ENCODE data around the gene ARHGAP22.

ARHGAP22 gene

GRCh38 chr10:48497780-48498770 lies 106.8 kb downstream of the ARHGAP22 start:
- no peak for DNase-seq (ENCODE audit: low read depth, low spot score)

GRCh38 chr10:48496831-48497779 lies 107.8 kb downstream of the ARHGAP22 start:
- no peak for DNase-seq (ENCODE audit: low read depth, low spot score)

GRCh38 chr10:48496105-48496830 lies 108.6 kb downstream of the ARHGAP22 start:
- DNase-seq (ENCODE audit: low read depth, low spot score) = no peak

GRCh38 chr10:48495282-48496045 lies 109.4 kb downstream of the ARHGAP22 start:
- DNase-seq (ENCODE audit: low read depth, low spot score) = no peak

DNA sequence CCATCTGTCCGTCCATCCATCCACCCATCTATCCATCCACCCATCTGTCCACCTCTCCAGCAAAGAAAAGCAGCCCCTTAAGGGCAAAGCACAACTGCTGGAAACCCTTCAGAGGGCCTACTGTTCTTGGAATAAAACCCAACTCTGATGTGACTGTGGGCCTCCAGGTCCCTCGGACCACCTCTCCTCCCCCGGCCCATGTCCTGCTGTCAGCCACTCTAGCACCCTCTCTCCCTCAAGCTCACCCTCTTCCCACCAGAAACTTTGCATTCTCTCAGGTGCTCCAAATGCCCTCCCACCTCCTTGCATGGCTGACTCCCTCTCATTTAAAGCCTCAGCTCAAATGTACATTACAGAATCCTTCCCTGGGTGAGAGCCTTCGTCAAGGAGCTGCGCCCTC lies 110.3 kb downstream of the ARHGAP22 start:
- no peak for DNase-seq (ENCODE audit: low read depth, low spot score)

DNA sequence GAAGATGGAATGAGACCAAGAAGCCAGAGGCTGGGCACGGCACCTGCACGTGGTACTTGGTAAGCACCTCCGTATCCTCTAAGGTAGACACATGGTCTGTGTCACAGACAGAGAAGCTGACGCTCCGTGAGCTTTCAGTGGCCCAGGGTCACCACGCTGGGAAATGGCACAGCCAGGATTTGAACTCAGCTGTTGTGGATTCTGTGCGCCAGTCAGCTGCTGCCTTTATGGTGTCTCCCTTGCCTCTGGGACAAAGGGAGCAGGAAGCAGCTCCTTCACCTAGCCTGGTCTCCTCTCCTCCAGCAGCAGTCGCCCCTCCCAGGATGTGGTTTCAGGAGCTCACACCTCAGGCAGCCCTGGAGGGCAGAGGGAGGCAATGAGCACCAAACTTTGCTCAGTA lies 110.8 kb downstream of the ARHGAP22 start:
- DNase-seq (ENCODE audit: low read depth, low spot score) = no peak

- DNase-seq (ENCODE audit: low read depth, low spot score) = no peak
Observed at GRCh38 chr10:48493083-48493871, 111.6 kb downstream of the ARHGAP22 start.

- DNase-seq (ENCODE audit: low read depth, low spot score) = no peak
Observed at GRCh38 chr10:48492201-48492600, 112.7 kb downstream of the ARHGAP22 start.

GRCh38 chr10:48491392-48492139 lies 113.3 kb downstream of the ARHGAP22 start:
- no peak for DNase-seq (ENCODE audit: low read depth, low spot score)

DNA sequence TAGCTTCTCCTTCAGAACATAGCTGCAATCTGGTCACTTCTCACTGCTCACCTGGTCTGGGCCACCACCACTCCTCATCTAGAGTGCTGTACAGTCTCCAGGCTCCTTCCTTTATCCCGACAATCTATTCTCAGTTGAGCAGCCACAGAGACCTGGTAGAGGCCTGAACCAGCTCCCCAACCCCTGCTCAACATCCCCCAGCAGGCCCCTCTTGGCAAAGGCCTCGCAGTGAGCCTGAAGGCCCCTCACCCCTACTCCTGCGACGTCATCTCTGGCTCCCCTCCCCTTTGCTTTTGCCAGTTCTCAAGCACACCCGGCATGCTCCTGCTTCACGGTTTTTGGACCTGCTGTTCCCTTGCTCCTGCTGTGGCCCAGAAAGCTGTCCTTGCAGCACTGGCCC lies 113.9 kb downstream of the ARHGAP22 start:
- DNase-seq (ENCODE audit: low read depth, low spot score) = no peak

DNA sequence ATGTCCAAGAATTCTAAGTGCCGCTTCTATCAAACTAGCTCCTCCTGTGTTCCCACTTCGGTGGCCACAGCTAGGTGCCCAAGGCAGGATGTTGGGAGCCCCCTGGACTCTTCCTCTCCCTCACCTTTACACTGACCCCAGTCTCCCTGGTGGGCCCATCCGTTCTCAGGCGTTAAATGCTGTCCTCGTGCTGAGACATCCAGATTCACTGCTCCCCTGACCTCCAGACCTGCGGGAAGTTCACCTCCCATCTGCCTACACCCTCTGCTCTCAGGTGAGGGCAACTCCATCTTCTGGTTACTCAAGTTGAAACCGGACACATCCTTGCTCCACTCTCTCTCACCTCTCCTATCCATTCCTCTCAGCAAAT lies 114.3 kb downstream of the ARHGAP22 start:
- no peak for DNase-seq (ENCODE audit: low read depth, low spot score)

DNA sequence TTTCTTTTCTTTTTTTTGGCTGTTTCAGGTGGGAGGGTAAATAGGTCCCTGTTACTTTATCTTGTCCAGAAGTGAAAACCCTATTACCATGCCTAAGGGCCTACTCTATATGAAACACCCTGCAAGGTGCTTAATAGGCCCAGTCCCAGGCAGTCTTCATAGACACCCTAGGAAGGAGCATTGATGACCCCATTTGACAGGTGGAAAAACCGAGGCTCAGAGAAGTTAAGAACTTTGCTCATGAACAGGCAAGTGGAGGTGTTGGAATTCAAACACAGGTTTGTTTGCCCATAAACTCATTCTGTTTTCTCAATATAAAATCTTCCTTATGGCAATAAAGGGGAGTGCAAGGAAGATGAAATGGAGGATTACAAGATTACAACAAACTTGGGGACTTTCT lies 115.8 kb downstream of the ARHGAP22 start:
- no peak for DNase-seq (ENCODE audit: low read depth, low spot score)

DNA sequence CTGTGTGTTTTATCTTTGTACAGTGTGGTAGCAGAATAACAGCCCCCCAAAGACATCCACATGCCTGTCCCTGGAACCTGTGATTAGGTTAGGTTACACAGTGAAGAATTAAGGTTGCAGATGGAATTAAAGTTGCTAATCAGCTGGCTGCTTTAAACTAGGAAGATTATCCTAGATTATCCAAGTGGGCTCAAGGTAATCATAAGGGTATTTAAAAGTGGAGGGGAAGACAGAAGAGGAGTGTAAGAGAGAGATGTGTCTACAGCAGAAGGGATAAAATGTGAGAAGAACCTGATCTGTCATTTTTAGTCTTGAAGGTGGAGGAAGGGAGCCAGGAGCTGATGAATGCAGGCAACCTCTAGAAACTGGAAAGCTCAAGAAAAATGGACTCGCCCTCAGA lies 117.6 kb downstream of the ARHGAP22 start:
- no peak for DNase-seq (ENCODE audit: low read depth, low spot score)

DNA sequence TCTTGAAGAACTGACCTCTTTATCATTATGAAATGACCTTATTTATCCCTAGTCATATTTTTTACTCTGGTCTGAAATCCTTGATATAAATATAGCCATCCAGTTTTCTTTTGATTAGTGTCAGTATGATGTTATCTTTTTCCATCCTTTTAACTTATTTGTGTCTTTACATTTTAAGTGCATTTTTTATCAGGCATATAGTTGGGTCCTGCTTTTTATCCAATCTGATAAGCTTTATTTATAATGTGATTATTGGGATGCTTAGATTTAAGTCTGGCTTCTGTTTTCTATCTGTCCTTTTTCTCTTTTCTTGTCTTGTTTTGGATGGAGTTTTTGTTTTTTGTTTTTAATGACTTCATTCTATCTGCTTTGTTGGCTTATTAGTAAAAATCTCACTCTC lies 119.2 kb downstream of the ARHGAP22 start:
- no peak for DNase-seq (ENCODE audit: low read depth, low spot score)

- DNase-seq (ENCODE audit: low read depth, low spot score) = no peak
Observed at GRCh38 chr10:48484911-48485310, 120.0 kb downstream of the ARHGAP22 start.

DNA sequence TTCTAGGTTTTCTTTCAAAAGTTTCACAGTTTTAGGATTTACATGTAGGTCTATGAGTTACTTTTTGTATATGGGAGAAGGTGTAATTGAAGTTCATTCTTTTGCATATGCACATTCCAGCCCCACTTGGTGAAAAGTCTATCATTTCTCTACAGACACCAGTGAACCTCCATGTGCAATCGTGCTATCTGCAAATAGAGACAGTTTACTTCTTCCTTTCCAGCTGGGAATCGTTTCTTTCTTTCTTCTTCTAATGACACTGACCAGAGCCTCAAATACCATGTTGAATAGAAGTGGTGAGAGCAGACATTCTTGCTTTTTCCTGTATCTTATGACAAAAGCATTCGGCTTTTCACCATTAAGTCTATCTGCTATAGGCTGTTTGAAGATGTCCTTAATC lies 122.7 kb downstream of the ARHGAP22 start:
- DNase-seq (ENCODE audit: low read depth, low spot score) = no peak

GRCh38 chr10:48481385-48481784 lies 123.5 kb downstream of the ARHGAP22 start:
- no peak for DNase-seq (ENCODE audit: low read depth, low spot score)

- no peak for DNase-seq (ENCODE audit: low read depth, low spot score)
Observed at GRCh38 chr10:48480397-48481374, 124.2 kb downstream of the ARHGAP22 start.
